Thyroid gland (tissue), 4 donors: ENCODE data around the gene SLC24A4. TPM values are rescaled to one million over a fixed set of nuclear protein-coding genes. Genes with fewer than 3 reads are reported as not detected.

ENCODE experiments used
- DNase-seq, 2 donors: peaks; one replicate each; pipeline ENCODE4 v3.0.0-alpha.2; 2019
- H3K27ac ChIP-seq, 3 donors: fragments of 200-600 bp; sonication (generic); 1 replicate in 2 of 3; 2 replicates in 1 of 3; pipeline ENCODE4 v1.5.1; 2016 to 2019; ENCODE audit warnings: mild to moderate bottlenecking in 1 of 3, moderate library complexity in 1 of 3
- H3K27me3 ChIP-seq: fragments of 200-600 bp; sonication (generic); one replicate; pipeline ENCODE4 v1.5.1; 2019
- H3K36me3 ChIP-seq, 2 donors: fragments of 200-600 bp; sonication (generic); one replicate each; pipeline ENCODE4 v1.5.1; 2016 to 2019
- H3K4me1 ChIP-seq, 2 donors: fragments of 200-600 bp; sonication (generic); one replicate each; pipeline ENCODE4 v1.5.1; 2017 to 2019
- H3K4me3 ChIP-seq, 3 donors: fragments of 200-600 bp; sonication (generic); replicated peaks in 1 of 3; 1 replicate in 2 of 3; 2 replicates in 1 of 3; pipeline ENCODE4 v1.5.1; 2016; ENCODE audit warnings: mild to moderate bottlenecking in 1 of 3
- H3K9me3 ChIP-seq: fragments of 200-600 bp; sonication (generic); one replicate; pipeline ENCODE4 v1.5.1; 2017
- POLR2A ChIP-seq, 2 donors: fragments of 450-650 bp; IDR thresholded peaks; one replicate each; pipeline ENCODE4 v1.6.1; 2017; ENCODE audit warnings: antibody characterized with exemption in 2 of 2, mild to moderate bottlenecking in 2 of 2, moderate library complexity in 1 of 2
- WGBS, 2 donors: methylation state at CpG; one replicate each; pipeline ENCODE4 v1.1.5; 2017; 5-methylcytosine and 5-hydroxymethylcytosine counted together
- intact Hi-C: fragments of 100-400 bp; cut with DNase I; formaldehyde crosslinking; loops from one replicate; pipeline ENCODE4 v1.15.1; 2023
- total RNA-seq, 4 donors: library from RNA; depleted of rRNA; stranded (reverse); fragments of >200 nt; gene quantifications; one replicate each; pipeline ENCODE4 v1.2.3, GENCODE V29; 2016
- TF ChIP-seq, protein P1 (sequence below), 6 experiments: fragments of 200-600 bp in 3 of 6; fragments of 450-650 bp in 3 of 6; sonication (generic) in 3 of 6; IDR thresholded peaks; one replicate each; pipeline ENCODE4 v1.5.1; 2016 to 2019; ENCODE audit warnings: antibody characterized with exemption in 6 of 6, mild to moderate bottlenecking in 2 of 6, inconsistent platforms in 1 of 6, moderate library complexity in 1 of 6

SLC24A4 gene
- total RNA-seq, 4 donors from 2014 or later = 0.05 to 0.46 (median 0.19) TPM

- Histone ChIP-seq H3K4me1 (no peaks in the 10 kb centered on the region), H3K36me3 (no peaks in the 10 kb centered on the region), H3K4me3 (no peak overlapping the region), H3K27me3 (no peaks in the 10 kb centered on the region), H3K27ac (no peak overlapping the region), H3K9me3 (no peaks in the 10 kb centered on the region)
- intact Hi-C loops = no loop called here
- DNase-seq = no peak
- no peak for TF ChIP-seq POLR2A (IDR thresholded peaks at IDR 0.05)
- TF ChIP-seq, protein P1, sequence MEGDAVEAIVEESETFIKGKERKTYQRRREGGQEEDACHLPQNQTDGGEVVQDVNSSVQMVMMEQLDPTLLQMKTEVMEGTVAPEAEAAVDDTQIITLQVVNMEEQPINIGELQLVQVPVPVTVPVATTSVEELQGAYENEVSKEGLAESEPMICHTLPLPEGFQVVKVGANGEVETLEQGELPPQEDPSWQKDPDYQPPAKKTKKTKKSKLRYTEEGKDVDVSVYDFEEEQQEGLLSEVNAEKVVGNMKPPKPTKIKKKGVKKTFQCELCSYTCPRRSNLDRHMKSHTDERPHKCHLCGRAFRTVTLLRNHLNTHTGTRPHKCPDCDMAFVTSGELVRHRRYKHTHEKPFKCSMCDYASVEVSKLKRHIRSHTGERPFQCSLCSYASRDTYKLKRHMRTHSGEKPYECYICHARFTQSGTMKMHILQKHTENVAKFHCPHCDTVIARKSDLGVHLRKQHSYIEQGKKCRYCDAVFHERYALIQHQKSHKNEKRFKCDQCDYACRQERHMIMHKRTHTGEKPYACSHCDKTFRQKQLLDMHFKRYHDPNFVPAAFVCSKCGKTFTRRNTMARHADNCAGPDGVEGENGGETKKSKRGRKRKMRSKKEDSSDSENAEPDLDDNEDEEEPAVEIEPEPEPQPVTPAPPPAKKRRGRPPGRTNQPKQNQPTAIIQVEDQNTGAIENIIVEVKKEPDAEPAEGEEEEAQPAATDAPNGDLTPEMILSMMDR (IDR thresholded peaks at IDR 0.05) = no peak
- WGBS, 2 donors = 77 to 89% methylated on average over 5 to 7 of the region's 7 CpGs
These were observed 89.0 kb downstream of the SLC24A4 start for GRCh38 chr14:92411941-92412340.

- H3K9me3 ChIP-seq = no peaks in the 10 kb centered on the region
- H3K4me1 ChIP-seq = no peaks in the 10 kb centered on the region
- no peaks in the 10 kb centered on the region for H3K36me3 ChIP-seq
- no peak overlapping the region for H3K4me3 ChIP-seq
- H3K27ac ChIP-seq = no peak overlapping the region
- intact Hi-C loops = no loop called here
- TF ChIP-seq, protein P1 (IDR thresholded peaks at IDR 0.05) = no peak
- TF ChIP-seq POLR2A (IDR thresholded peaks at IDR 0.05) = no peak
- no peak for DNase-seq
- H3K27me3 ChIP-seq = no peaks in the 10 kb centered on the region
- WGBS, 2 donors = 72 to 75% methylated on average over 10 of the region's 10 CpGs
These were observed 89.9 kb downstream of the SLC24A4 start for GRCh38 chr14:92412912-92413311.

- no peak overlapping the region for H3K4me3 ChIP-seq
- no peak for DNase-seq
- H3K27ac ChIP-seq = no peak overlapping the region
- TF ChIP-seq, protein P1 (IDR thresholded peaks at IDR 0.05) = no peak
- TF ChIP-seq POLR2A (IDR thresholded peaks at IDR 0.05) = no peak
- no peaks in the 10 kb centered on the region for H3K27me3 ChIP-seq
- 56 to 64% methylated on average over 7 of the region's 7 CpGs for WGBS, 2 donors
- H3K9me3 ChIP-seq = no peaks in the 10 kb centered on the region
- H3K4me1 ChIP-seq = no peaks in the 10 kb centered on the region
- intact Hi-C loops = no loop called here
- no peaks in the 10 kb centered on the region for H3K36me3 ChIP-seq
These were observed 90.4 kb downstream of the SLC24A4 start for GRCh38 chr14:92413379-92413778.

- no peak for DNase-seq
- 75 to 80% methylated on average over 13 of the region's 13 CpGs for WGBS, 2 donors
- H3K27ac ChIP-seq = no peak overlapping the region
- no peaks in the 10 kb centered on the region for H3K27me3 ChIP-seq
- TF ChIP-seq POLR2A (IDR thresholded peaks at IDR 0.05) = no peak
- TF ChIP-seq, protein P1 (IDR thresholded peaks at IDR 0.05) = no peak
- intact Hi-C loops = no loop called here
- H3K4me3 ChIP-seq = no peak overlapping the region
- no peaks in the 10 kb centered on the region for H3K9me3 ChIP-seq
- no peaks in the 10 kb centered on the region for H3K4me1 ChIP-seq
- H3K36me3 ChIP-seq = no peaks in the 10 kb centered on the region
These were observed 91.9 kb downstream of the SLC24A4 start for GRCh38 chr14:92414690-92415445.

DNA sequence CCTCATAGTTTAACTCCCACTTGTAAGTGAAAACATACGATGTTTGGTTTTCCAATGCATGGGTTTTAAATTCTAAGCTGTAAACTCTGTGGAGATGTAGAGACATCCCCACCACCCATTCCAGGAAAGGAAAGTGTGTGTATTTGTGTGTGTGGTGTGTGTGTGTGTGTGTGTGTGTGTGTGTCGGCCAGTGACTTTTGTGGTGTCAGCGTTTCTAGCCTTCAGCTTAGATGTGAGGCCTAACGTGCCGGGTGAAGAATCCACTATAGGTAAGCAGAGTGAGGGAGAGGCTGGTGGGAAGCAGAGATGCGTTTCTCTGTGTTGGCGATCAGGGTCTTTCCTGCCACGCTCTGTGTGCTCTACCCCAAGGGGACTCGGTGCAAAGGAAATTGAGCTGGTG lies 93.0 kb downstream of the SLC24A4 start:
- intact Hi-C loops = no loop called here

More for the DNA sequence above, 93.0 kb downstream of the SLC24A4 start:
- DNase-seq = no peak
- Histone ChIP-seq H3K27me3 (no peaks in the 10 kb centered on the region), H3K4me3 (no peak overlapping the region), H3K36me3 (no peaks in the 10 kb centered on the region), H3K27ac (no peak overlapping the region), H3K9me3 (no peaks in the 10 kb centered on the region), H3K4me1 (no peaks in the 10 kb centered on the region)
- TF ChIP-seq, protein P1 (IDR thresholded peaks at IDR 0.05) = no peak
- TF ChIP-seq POLR2A (IDR thresholded peaks at IDR 0.05) = no peak
- WGBS, 2 donors = 80 to 94% methylated on average over 9 of the region's 9 CpGs
